ENCODE data around the gene SMIM1. TPM values are rescaled to one million over a fixed set of nuclear protein-coding genes. Genes with fewer than 3 reads are reported as not detected.

SMIM1 gene, protein sequence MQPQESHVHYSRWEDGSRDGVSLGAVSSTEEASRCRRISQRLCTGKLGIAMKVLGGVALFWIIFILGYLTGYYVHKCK
- 0.44 and 0.49 TPM in 2 replicates for total RNA-seq

GRCh38 chr1:3772715-3773571, at the start of gene SMIM1:
Gene SMIM1 (plus strand): TSS chr1:3772749. CDS start chr1:3775374, 2,625 bp downstream.

GRCh38 chr1:3752400-3752945, 20.1 kb upstream of the SMIM1 start, which contains the start of gene CCDC27:
Gene CCDC27 (plus strand): TSS chr1:3752450. CDS start chr1:3752482, 32 bp downstream.

GRCh38 chr1:3796215-3797061, 23.9 kb downstream of the SMIM1 start, which contains the start of gene LRRC47:
Gene LRRC47 (minus strand): TSS chr1:3796498. CDS start chr1:3796476, 22 bp downstream.

Other genes with a start within 250 kb of the SMIM1 start
- gene MEGF6, start 161.2 kb upstream of the SMIM1 start, total RNA-seq: 30.8 and 274 TPM in 2 replicates
- gene TPRG1L, start 147.7 kb upstream of the SMIM1 start, total RNA-seq: 28.2 and 37.4 TPM in 2 replicates
- gene WRAP73, start 122.6 kb upstream of the SMIM1 start, total RNA-seq: 14.9 and 25.6 TPM in 2 replicates
- gene TP73, start 120.2 kb upstream of the SMIM1 start, total RNA-seq: under 0.01 and 0.13 TPM in 2 replicates
- not detected in 2 replicates for gene CCDC27, start 20.3 kb upstream of the SMIM1 start, total RNA-seq
- gene LRRC47, start 23.7 kb downstream of the SMIM1 start, total RNA-seq: 22.7 and 28.8 TPM in 2 replicates
- 18.3 and 35.9 TPM in 2 replicates for gene CEP104, start 84.5 kb downstream of the SMIM1 start, total RNA-seq
- 6.5 and 9.4 TPM in 2 replicates for gene DFFB, start 84.7 kb downstream of the SMIM1 start, total RNA-seq
- 20.2 and 26.3 TPM in 2 replicates for gene C1orf174, start 127.5 kb downstream of the SMIM1 start, total RNA-seq

Data from bladder microvascular endothelial cell (primary cell).